Esophagus muscularis mucosa (tissue), 4 donors: Measurements from ENCODE around the gene RAB40A. TPM values are rescaled to one million over a fixed set of nuclear protein-coding genes. Genes with fewer than 3 reads are reported as not detected.

ENCODE experiments used
- DNase-seq: peaks from one replicate; pipeline ENCODE4 v3.0.0-alpha.2; 2017; ENCODE audit errors: extremely low spot score
- H3K27ac ChIP-seq, 4 donors: fragments of 200-600 bp; sonication (generic); replicated peaks in 1 of 4; 1 replicate in 3 of 4; 2 replicates in 1 of 4; pipeline ENCODE4 v1.5.1; 2016 to 2019; ENCODE audit warnings: mild to moderate bottlenecking in 1 of 4
- H3K27me3 ChIP-seq, 4 donors: fragments of 200-600 bp; sonication (generic); one replicate each; pipeline versions ENCODE4 v1.5.1 to v1.6.0; 2016 to 2019
- H3K36me3 ChIP-seq, 4 donors: fragments of 200-600 bp; sonication (generic); one replicate each; pipeline ENCODE4 v1.5.1; 2016 to 2019
- H3K4me1 ChIP-seq, 4 donors: fragments of 200-600 bp; sonication (generic); one replicate each; pipeline ENCODE4 v1.5.1; 2016 to 2019
- H3K4me3 ChIP-seq, 4 donors: fragments of 200-600 bp; sonication (generic); 1 replicate in 2 of 4; 2 replicates in 2 of 4; pipeline ENCODE4 v1.5.1; 2016 to 2019; ENCODE audit warnings: mild to moderate bottlenecking in 4 of 4, moderate library complexity in 1 of 4
- H3K9me3 ChIP-seq, 4 donors: fragments of 200-600 bp; sonication (generic); 1 replicate in 3 of 4; 2 replicates in 1 of 4; pipeline ENCODE4 v1.5.1; 2016 to 2019
- CTCF ChIP-seq, 3 experiments: fragments of 200-600 bp in 2 of 3; fragments of 450-650 bp in 1 of 3; sonication (generic) in 2 of 3; IDR thresholded peaks; one replicate each; pipeline ENCODE4 v1.5.1; 2017 to 2019; ENCODE audit warnings: antibody characterized with exemption in 3 of 3, mild to moderate bottlenecking in 2 of 3, moderate library complexity in 1 of 3
- EP300 ChIP-seq: sonication (generic); formaldehyde crosslinking; IDR thresholded peaks from one replicate; pipeline ENCODE4 v1.6.1; 2017; ENCODE audit warnings: antibody characterized with exemption
- POLR2A ChIP-seq: fragments of 450-650 bp; IDR thresholded peaks from one replicate; pipeline ENCODE4 v1.6.1; 2017; ENCODE audit warnings: antibody characterized with exemption, moderate library complexity, mild to moderate bottlenecking, low read depth
- POLR2AphosphoS5 ChIP-seq, 2 donors: sonication (generic); formaldehyde crosslinking; IDR thresholded peaks; one replicate each; pipeline ENCODE4 v1.6.1; 2017; ENCODE audit warnings: antibody characterized with exemption in 2 of 2
- whole genome bisulfite sequencing: methylation state at CpG from one replicate; pipeline ENCODE4 v1.1.5; 2018; 5-methylcytosine and 5-hydroxymethylcytosine counted together
- intact Hi-C: fragments of 100-400 bp; cut with DNase I; formaldehyde crosslinking; loops from one replicate; pipeline ENCODE4 v1.15.1; 2023
- total RNA-seq, 4 donors: library from RNA; depleted of rRNA; stranded (reverse); fragments of >200 nt; gene quantifications; one replicate each; pipeline versions ENCODE4 v1.1.0 to v1.2.1, GENCODE V29; 2016

RAB40A gene
- total RNA-seq, 4 donors from 2014 or later, result 4.5 to 13.2 (median 9.5) TPM

- Histone ChIP-seq H3K27me3 (peaks cover 0 to 4% (median 0%) of the 10 kb centered on the region in 4 donors), H3K27ac (no peak overlapping the region), H3K9me3 (no peaks in the 10 kb centered on the region), H3K4me3 (no peak overlapping the region), H3K36me3 (no peaks in the 10 kb centered on the region), H3K4me1 (no peaks in the 10 kb centered on the region)
- 74% methylated on average over 3 of the region's 3 CpGs for WGBS
- intact Hi-C loops, result no loop called here
- DNase-seq, result no peak
- TF ChIP-seq EP300, result no peak
- TF ChIP-seq POLR2AphosphoS5 (IDR thresholded peaks at IDR 0.05), result no peak
- no peak for TF ChIP-seq CTCF (IDR thresholded peaks at IDR 0.05)
- no peak for TF ChIP-seq POLR2A
These were observed 30.6 kb upstream of the RAB40A start for GRCh38 chrX:103549916-103550315.

GRCh38 chrX:103540145-103540544 is 20.9 kb upstream of the RAB40A start:
- Histone ChIP-seq H3K9me3 (no peaks in the 10 kb centered on the region), H3K27ac (peak overlapping the region; percentile 49 to 80 (median 74)), H3K4me1 (peaks cover 0 to 56% (median 21%) of the 10 kb centered on the region in 4 donors)

GRCh38 chrX:103539695-103540094 is 20.4 kb upstream of the RAB40A start:
- H3K27me3 ChIP-seq, result no peaks in the 10 kb centered on the region
- WGBS, result 45% methylated on average over 2 of the region's 2 CpGs
- no peak for DNase-seq
- no peak for TF ChIP-seq CTCF (IDR thresholded peaks at IDR 0.05)
- TF ChIP-seq EP300, result no peak
- no peak for TF ChIP-seq POLR2AphosphoS5 (IDR thresholded peaks at IDR 0.05)
- no peak for TF ChIP-seq POLR2A
- no peaks in the 10 kb centered on the region for H3K9me3 ChIP-seq
- no peaks in the 10 kb centered on the region for H3K36me3 ChIP-seq
- H3K27ac ChIP-seq, result peak overlapping the region; percentile 49 to 80 (median 74)
- no peak overlapping the region for H3K4me3 ChIP-seq
- intact Hi-C loops, result no loop called here
- H3K4me1 ChIP-seq, result peaks cover 0 to 61% (median 21%) of the 10 kb centered on the region in 4 donors

More at GRCh38 chrX:103540145-103540544, 20.9 kb upstream of the RAB40A start:
- no peaks in the 10 kb centered on the region for H3K27me3 ChIP-seq
- intact Hi-C loops, result no loop called here
- DNase-seq, result no peak
- no peaks in the 10 kb centered on the region for H3K36me3 ChIP-seq
- TF ChIP-seq CTCF (IDR thresholded peaks at IDR 0.05) (no peak), POLR2A (no peak)
- no peak overlapping the region for H3K4me3 ChIP-seq

DNA sequence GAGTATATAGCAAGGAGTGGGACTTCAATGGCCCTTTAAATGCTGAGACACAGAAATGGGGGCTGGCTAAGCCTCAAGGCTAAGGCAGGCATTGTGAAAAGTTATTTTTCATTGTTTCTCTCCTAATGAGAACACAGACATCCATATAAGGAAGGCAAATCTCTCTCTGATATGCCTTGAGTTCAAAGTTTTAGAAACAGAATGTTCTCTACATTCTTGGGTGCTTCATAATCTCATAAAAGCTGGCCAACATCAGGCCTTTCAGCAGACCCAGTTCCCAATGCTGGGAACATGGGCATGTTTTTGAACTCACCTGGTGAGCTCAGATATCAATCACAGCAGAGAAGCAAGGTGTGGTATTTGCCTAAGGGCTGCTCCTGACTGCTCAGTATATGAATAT is 19.4 kb upstream of the RAB40A start:
- Histone ChIP-seq H3K27me3 (no peaks in the 10 kb centered on the region), H3K36me3 (no peaks in the 10 kb centered on the region), H3K4me1 (peaks cover 0 to 69% (median 21%) of the 10 kb centered on the region in 4 donors), H3K27ac (peak overlapping the region; percentile 73 to 80 (median 76)), H3K9me3 (no peaks in the 10 kb centered on the region), H3K4me3 (no peak overlapping the region)
- intact Hi-C loops, result no loop called here
- DNase-seq, result no peak
- TF ChIP-seq POLR2AphosphoS5 (IDR thresholded peaks at IDR 0.05) (peak; percentile 58 to 67), EP300 (no peak), POLR2A (no peak), CTCF (IDR thresholded peaks at IDR 0.05) (no peak)

DNA sequence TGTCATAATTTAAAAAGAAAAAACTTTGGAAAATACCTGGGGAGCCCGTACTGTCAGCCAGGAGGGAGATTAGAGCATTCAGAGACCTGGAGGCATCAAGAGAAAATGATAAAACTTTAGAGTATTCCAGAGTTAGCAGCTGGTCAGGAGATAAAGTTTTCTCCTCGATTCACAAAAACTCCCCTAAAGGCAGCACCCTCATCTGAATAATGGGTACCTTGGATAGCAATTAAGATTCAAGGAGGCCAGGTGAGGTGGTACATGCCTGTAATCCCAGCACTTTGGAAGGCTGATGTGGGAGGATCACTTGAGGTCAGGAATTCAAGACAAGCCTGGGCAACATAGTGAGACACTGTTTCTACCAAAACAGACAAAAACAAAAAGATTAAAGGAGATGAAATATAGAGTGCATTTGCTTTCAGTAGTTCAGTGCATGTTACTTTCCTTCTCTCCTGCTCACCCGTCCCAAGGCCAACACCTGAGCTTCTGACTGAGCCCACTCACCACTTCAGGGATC is 18.6 kb upstream of the RAB40A start:
- no peaks in the 10 kb centered on the region for H3K36me3 ChIP-seq
- H3K4me3 ChIP-seq, result no peak overlapping the region
- no peaks in the 10 kb centered on the region for H3K27me3 ChIP-seq
- TF ChIP-seq POLR2A, result no peak
- no peak for TF ChIP-seq POLR2AphosphoS5 (IDR thresholded peaks at IDR 0.05)
- no peak for TF ChIP-seq CTCF (IDR thresholded peaks at IDR 0.05)
- TF ChIP-seq EP300, result no peak
- WGBS, result 67% methylated on average over 3 of the region's 3 CpGs
- DNase-seq, result no peak
- intact Hi-C loops, result no loop called here
- H3K27ac ChIP-seq, result peak overlapping the region; percentile 73 to 80 (median 76)
- H3K9me3 ChIP-seq, result no peaks in the 10 kb centered on the region
- H3K4me1 ChIP-seq, result peaks cover 0 to 71% (median 21%) of the 10 kb centered on the region in 4 donors
